GM19467 (cell line): ENCODE results near the gene GRB10.
"Not testable (repeated sequence)": the region's sequence is repeated elsewhere in the genome, so short reads cannot be mapped to it uniquely, and the experiment has no call there.

Experiments
- ATAC-seq: cut with Tn5 transposase; IDR thresholded peaks from one replicate; pipeline ENCODE4 v1.9.1; 2021; ENCODE audit warnings: mild to moderate bottlenecking, moderate library complexity; ENCODE audit not compliant: unreplicated experiment

GRB10 gene

GRCh38 chr7:50779427-50779826 lies 3.3 kb downstream of the GRB10 start:
- no peak for ATAC-seq

- ATAC-seq = no peak
These were observed 4.5 kb downstream of the GRB10 start for GRCh38 chr7:50778189-50778588.

DNA sequence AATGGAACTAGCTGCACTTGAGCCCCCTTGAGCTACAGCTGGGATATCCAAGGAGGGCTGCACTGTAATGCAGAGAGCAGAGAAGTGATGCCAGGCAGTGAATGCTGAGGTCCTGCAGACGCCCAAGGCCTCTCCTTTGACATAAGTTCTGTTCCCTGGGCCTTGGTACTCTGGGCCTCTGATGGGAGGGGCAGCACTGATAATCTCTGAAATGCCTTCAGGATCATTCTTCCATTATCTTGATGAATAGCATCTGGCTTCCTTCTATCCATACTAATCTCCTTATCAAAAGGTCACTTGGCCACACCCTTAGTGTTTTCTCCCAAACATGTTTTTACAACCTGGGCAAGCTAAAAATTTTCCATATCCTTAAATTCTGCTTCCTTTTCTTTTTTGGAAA lies 6.9 kb downstream of the GRB10 start:
- no peak for ATAC-seq

DNA sequence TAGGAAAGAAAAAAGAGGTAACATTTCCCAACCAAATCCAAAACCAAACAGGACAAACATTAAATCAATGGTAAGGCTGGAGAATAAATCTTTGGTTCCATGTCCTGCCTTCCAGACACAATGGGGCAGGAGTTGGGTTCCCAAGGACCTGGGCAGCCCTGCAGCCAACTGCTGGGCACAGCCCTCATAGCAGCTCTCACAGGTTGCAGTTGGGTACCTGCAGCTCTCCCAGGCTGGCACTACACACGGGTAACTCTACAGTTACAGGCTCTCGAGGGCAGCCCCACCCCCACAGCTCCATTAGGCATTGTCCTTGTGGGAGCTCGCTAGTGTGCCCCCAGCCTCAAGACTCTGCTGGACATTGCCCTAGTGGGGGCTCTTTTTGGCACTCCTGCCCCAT lies 7.5 kb downstream of the GRB10 start:
- ATAC-seq = no peak

DNA sequence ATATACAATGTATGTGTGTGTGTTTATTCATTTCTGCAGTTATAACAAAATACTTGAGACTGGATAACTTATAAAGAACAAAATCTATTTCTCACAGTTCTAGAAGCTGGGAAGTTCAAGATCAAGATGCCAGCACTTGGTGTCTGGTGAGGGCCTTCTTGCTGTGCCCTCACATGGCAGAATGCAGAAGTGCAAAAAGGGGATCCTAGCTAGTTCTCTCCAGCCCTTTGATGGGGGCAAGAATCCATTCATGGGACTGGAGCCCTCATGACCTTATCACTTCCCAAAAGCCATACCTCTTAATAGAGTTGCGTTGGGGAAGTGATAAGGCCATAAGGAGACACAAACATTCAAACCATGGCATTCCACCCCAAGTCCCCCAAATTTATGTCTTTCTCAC lies 8.4 kb downstream of the GRB10 start:
- no peak for ATAC-seq

- not testable (repeated sequence) for ATAC-seq
These were observed 9.6 kb downstream of the GRB10 start for GRCh38 chr7:50773071-50773470.

- ATAC-seq = no peak
These were observed 11.3 kb downstream of the GRB10 start for GRCh38 chr7:50771120-50772002.

- no peak for ATAC-seq
These were observed 13.9 kb downstream of the GRB10 start for GRCh38 chr7:50768485-50769474.

DNA sequence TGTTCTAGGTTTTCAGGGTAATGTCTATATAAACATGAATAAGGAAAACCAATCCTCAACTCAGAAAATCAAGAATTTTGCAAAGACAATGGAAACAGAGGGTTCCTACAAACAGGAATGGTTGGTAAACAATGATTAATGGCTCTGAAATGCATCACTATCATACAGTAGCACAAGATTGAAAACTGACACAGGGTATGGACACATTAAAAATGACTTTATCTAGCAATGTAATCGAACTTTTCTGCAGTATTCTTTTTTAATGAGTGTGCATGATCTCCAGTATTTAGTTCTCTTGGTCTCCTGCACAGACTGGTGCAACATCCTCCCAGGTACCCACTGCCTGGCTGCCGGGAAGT lies 15.9 kb downstream of the GRB10 start:
- ATAC-seq = no peak

GRCh38 chr7:50766106-50766848 lies 16.4 kb downstream of the GRB10 start:
- ATAC-seq = no peak

DNA sequence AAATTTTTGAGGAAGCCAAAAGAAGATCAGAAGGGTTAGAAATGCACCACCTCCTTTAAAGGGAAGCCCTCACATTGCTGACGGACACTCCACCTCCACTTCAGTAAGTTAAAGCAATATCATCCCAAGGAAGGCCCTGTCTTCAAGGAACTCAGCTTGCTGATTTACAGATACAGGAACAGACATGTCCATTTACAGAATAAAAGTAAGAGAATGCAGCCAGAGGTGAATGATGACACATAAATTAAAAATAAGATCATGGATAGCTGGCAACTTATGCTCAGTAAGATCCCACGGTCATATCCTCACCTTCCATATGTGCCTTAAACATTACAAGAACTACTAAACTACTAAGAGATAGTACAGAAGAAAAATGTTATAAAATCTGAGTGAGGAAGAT lies 20.4 kb downstream of the GRB10 start:
- no peak for ATAC-seq

DNA sequence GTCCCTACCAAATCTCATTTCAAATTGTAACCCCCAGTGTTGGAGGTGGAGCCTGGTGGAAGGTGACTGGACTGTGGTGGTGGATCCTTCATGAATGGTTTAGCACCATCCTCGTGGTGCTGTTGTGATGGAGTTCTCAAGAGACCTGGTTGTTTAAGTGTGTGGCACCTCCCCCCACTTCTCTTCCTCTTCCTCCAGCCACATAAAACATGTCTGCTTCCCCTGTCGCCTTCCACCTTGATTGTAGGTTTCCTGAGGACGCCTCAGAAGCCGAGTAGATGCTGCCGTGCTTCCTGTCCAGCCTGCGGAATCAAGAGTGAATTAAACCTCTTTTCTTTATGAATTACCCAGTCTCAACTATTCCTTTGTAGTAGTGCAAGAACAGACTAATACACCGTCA lies 21.0 kb downstream of the GRB10 start:
- ATAC-seq = no peak

DNA sequence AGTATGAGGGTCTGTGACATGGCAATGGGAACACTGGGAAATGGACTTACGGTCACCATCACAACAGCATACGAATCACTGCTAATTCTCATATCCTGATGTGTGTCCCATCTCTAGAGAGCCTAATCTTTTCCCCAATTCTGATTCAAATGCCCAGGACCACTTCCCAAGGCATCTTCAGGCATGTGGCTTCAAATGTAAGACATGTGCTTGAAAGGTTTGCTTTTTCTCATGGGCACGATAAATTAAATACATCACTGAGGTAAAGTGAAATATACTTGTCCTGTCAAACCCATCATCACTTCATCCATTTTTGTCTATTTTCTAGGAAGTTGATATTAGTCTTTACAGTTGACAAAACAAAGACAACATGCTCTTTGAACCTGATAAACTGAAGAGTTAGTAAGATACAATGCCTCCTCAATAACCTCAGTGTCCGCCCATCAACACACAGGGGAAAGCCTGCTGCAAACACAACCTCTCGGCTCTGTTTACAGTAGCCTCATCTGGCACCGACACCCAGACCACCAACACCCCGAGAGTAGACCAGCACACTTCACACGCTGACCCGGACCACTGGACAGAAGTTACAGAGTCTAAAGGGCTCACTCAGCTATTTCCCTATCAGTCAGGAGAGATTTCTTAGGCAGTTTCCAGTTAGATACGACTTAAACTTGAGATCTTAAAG lies 24.8 kb downstream of the GRB10 start:
- ATAC-seq = no peak

- ATAC-seq = no peak
These were observed 26.5 kb downstream of the GRB10 start for GRCh38 chr7:50756180-50756579.

- ATAC-seq = no peak
These were observed 28.0 kb downstream of the GRB10 start for GRCh38 chr7:50754684-50755083.

DNA sequence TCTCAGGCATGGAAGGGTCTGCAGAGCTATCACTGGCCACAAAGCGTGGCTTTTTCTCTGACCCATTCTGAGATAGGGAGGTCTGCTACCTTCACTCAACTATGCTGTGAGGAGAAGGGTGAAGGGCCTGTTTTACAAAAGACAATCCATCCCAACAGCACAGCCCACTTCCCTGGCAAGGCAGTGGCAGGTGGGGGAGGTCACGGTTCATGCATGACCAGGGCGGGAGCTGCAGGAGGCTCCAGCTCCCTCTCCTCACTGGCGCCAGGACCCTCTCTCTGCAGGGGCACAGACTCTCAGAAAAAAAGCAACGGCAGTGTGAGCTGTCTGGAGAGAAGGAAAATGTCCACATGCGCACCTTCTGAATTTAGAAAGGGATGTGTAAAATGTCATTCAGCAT lies 28.5 kb downstream of the GRB10 start:
- no peak for ATAC-seq

DNA sequence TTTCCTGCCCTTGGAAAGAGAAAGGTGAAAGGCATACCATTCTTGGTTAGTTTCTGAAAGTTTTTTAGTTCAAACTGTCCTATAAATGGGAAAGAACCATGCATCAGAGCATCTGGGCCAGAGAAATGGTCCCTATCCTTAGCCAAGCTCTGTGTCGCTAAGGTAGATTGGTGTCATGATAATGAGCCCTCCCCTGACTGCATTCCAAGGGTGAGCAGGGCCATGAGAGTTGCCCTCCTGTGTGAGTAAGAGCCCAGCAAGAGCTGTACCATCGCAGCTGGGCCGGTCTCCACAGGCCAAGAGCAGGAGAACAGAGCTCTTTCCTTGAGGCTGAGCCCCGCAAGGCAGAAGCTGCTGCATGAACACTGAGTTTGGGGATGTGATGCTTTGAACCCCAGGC lies 30.3 kb downstream of the GRB10 start:
- no peak for ATAC-seq

- no peak for ATAC-seq
These were observed 31.6 kb downstream of the GRB10 start for GRCh38 chr7:50751146-50751545.

DNA sequence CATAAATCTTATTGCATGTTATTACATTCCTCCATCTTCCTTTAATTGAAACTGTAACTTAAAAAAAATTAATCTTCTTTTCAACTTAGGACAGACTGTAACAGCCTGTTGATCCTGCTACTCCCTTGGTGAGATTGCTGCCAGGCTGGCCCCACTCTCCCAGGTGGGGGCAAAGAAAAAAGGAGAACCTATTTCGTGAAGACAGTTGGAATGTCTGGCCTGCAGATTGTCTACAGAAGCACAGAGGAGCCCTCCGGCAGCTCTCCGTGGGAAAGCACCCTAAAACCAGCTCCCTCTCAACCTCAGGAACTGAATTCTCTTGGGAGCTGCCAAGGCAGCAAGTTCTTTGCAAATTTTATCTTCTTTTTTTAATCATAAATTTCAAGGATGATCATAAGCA lies 32.8 kb downstream of the GRB10 start:
- no peak for ATAC-seq

GRCh38 chr7:50748472-50748871 lies 34.2 kb downstream of the GRB10 start:
- ATAC-seq = no peak

DNA sequence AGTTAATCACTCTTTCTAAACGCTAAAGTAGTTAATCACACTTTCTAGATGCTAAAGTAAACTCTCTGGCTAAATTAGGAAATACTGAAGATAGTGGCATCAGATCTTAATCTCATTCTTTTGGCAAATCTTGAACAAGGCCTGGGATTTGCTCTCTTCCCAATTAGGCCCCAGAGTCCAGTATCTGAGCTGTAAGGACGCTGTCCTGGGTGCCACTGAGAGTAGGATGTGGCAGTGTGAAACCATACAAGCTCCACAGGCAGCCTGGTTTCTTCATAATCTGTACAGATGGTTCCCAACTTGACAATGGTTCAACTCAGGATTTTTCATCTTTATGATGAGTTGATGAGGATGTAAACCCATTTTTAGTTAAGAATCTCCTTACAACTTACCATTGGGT lies 36.9 kb downstream of the GRB10 start:
- no peak for ATAC-seq
